H4 (cell line): ENCODE measurements around the gene C19orf53. TPM values are rescaled to one million over a fixed set of nuclear protein-coding genes. Genes with fewer than 3 reads are reported as not detected.
"Not testable (repeated sequence)": the region's sequence is repeated elsewhere in the genome, so short reads cannot be mapped to it uniquely, and the experiment has no call there.

ENCODE experiments used
- DNase-seq: peaks from one replicate; pipeline ENCODE4 v3.0.0-alpha.2; 2015; ENCODE audit warnings: low spot score
- total RNA-seq: library from RNA; depleted of rRNA; stranded (reverse); fragments of >200 nt; shearing (Covaris generic); gene quantifications from 2 replicates; pipeline ENCODE4 v1.2.3, GENCODE V29; 2014; rRNA removed

Gene C19orf53
- total RNA-seq, result 306 and 385 TPM in 2 replicates

DNA sequence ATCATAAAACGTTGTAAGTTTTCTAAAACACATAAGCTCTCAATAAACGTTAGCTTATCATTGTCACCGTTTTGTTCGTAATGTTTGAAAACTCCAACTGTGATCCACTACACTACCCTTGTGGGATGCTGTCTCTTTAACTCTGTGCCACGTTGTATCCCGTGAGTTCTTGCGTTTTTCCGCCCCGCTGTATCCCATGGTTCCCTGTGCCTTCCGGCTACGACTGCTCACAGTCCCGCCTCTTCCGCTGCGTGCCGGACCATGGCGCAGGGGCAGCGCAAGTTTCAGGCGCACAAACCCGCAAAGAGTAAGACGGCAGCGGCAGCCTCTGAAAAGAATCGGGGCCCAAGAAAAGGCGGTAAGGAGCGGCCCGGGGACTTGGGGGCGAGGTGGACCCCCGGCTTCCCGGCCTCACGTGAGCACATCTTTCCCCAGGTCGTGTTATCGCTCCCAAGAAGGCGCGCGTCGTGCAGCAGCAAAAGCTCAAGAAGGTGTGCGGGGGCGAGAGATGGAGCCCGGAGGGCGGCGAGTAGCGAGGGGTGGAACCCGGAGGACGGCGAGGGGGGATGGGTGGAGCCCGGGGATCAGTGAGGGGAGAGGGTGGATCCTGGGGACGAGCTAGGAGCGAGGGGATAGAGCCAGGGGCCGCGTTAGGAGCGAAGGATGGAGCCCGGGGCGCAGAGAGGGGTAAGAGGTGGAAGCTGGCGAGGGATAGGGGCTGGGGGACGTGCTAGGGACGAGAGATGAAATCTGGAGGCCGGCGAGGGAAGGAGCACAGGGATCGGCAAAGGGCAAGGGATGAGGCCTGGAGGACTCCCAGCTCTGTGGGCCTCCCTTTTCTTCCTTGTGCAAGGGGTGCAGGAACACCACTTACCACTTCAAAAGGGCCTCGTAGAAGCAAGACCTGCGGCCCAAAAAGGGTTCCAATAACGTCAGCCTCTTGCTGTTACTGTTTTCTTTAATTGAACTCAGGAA, at the start of gene C19orf53:
TSS of gene C19orf53 (plus strand) at position 240 of the 975 bp plus-strand sequence. CDS start at position 262, 22 bp downstream.
- DNase-seq, result peak; percentile 93

DNA sequence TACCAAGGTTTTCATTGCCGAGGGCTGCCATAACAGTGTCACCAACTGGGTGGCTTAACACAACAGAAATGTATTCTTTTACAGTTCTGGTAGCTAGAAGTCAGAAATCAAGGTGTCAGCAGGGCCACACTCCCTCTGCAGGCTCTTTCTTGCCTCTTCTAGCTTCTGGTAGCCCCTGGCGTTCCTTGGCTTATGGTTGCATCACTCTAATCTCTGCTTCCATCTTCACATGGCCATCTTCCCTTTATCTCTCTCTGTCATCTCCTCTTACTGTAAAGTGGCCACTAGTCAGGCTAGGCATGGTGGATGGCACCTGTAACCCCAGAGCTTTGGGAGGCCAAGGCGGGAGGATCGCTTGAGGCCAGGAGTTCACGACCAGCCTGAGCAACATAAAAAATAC, 47.9 kb upstream of the C19orf53 start:
- DNase-seq, result no peak

GRCh38 chr19:13727798-13728197, 46.5 kb upstream of the C19orf53 start:
- DNase-seq, result no peak

DNA sequence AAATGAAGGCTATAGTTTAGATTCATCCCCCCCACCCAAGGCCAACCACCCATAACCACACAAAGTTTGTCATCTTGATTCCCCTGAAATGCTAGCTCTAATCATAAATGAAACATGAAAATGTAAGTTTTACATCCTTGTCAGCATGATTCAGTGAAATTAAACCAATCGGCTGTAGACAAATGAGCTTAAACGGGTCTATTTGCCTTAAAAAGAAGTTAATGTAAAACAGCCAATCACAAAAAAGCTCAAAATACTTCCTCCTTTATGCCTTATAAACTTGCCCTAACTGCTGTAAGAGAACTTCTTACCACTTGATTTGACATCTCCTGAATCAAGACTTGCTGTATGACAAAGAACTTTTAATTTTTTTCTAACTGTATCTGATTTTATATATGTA, 44.4 kb upstream of the C19orf53 start:
- no peak for DNase-seq

DNA sequence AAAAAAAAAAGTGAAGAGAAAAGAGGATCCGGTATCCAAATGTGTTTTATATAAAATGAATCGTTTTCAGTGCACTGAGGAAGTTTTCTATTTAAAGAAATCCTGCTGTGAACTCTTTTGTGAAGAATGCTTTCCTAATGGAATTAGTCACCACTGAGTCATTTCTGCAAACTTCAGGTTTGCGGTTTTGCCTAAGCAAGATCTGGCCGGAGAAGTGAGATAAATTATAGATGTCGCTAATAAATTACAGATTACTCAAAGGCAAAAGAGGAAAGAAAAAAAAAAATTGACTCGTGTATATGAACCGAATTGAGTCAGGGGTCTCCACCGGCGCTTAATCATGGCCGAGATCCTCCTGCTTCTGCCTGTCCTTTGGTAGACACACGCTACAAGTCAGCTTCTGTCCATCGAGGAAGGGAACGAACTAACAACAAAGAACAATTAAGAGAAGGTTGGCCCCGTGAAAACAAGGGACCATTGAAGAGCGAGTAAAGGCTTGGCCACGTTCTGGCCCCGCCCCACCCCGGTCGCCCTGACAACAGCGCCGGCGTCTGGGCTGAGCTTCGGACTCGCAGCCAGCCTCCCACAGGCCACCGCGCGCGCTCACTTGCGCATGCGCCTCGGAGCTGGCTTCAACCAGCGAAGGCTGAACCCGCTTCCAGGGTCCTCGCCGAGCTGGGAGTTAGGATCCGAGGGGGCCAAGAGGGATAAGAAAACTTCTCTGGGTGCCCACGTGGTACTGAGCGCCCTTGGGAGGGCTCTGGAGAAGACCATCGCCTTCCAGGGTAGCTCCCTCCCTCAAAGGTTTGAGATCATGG, 42.9 kb upstream of the C19orf53 start:
- DNase-seq, result peak; percentile 97

DNA sequence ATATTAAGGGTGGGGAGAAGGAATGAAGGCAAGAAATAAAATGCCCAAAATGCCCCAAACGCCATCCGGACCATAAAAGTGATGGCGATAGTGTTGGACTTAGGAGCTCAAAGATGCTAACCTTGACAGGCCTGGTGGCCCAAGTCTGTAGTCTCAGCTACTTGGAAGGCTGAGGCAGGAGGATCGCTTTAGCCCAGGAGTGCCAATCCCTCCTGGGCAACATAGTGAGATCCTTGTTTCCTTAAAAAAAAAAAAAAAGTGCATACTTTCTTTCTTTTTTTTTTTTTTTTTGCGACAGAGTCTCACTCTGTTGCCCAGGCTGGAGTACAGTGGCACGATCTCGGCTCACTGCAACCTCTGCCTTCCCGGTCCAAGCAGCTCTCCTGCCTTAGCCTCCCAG, 41.9 kb upstream of the C19orf53 start:
- DNase-seq, result no peak

DNA sequence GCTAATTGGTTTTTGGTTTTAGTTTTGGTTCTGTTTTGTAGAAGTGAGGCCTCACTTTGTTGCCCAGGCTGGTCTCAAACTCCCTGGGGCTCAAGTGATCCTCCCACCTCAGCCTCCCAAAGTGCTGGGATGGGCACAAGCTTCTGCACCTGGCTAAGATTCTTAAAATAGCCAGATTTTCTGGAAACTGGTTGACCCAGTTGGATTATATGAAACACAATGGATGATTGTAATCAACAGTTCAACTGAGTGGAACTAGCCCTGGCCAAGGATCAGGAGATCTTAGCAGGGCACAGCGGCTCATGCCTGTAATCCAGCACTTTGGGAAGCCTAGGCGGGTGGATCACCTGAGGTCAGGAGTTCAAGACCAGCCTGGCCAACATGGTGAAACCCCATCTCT, 39.5 kb upstream of the C19orf53 start:
- no peak for DNase-seq

DNA sequence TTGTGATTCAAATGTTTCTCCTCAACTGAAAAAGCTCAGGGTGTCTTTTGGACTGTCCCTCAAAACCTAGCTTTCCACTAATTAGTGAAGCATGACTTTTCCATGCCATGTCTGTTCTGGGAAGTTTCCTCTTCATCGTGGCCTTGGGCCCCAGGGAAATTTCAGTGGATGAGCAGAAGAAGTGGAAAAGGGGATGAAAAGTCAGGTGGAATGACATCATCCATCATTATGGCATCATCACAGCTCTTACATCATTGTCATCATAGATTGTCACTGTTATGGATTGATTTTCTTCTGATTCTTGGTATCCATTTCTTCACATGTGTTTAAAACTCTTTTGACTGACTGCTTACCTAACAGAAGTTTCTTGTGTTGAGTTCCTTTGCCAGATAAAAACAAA, 36.2 kb upstream of the C19orf53 start:
- DNase-seq, result no peak

GRCh38 chr19:13741893-13742292, 32.4 kb upstream of the C19orf53 start:
- no peak for DNase-seq

GRCh38 chr19:13742756-13743155, 31.5 kb upstream of the C19orf53 start:
- DNase-seq, result no peak

DNA sequence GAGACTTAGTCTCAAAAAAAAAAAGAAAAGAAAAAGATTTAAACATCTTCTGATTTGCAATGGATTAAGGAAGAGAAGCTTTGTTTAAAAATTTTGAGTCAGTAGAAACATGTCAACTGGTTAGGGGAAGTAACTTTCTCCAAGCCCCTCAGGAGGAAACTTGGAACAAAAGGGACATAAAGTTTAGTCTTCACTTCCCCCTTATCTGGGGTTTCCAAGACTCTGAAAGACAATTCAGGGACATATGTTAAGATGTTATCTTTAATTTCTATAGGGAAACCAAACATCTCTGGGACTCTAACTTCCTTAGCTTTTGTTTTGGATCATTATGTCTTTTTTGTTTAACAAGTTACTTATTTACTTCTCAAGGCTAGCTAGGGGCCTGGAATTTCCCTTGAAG, 30.1 kb upstream of the C19orf53 start:
- no peak for DNase-seq

DNA sequence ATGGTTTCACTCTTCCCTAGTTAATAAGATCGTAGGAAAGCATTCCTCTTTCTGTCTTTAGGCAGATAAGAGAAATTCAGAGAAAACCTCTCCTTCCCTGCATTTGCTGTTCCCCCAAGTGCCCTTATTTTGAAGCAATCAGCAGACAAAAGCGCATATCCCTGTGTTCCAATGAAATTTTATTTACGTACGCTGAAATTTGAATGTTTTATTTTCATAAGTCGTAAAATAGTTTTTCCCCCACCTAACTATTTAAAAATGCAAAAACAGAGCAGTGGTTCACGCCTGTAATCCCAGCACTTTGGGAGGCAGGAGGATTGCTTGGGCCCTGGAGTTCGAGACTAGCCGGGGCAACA, 27.2 kb upstream of the C19orf53 start:
- no peak for DNase-seq

GRCh38 chr19:13748169-13748828, 26.0 kb upstream of the C19orf53 start:
- DNase-seq, result peak; percentile 44

DNA sequence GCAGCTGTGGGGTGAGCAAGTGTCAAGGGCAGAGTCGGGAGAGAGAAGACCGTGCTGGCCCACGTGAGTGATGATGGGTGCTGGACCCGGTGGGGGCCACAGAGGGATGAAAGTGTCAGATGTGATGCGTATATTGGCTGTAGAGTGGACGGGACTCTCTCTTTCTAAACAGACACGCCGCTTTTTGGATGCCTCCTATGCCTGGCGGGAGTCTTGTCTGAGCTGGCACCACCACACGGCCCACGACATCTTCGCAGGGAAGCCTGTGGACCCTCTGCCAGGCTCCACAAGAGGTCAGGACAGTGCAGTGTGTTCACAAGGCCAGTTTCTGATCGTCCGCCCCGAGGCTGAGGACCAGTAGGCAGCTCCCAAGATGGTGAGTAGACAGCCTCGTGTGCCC, 22.8 kb upstream of the C19orf53 start:
- DNase-seq, result no peak

DNA sequence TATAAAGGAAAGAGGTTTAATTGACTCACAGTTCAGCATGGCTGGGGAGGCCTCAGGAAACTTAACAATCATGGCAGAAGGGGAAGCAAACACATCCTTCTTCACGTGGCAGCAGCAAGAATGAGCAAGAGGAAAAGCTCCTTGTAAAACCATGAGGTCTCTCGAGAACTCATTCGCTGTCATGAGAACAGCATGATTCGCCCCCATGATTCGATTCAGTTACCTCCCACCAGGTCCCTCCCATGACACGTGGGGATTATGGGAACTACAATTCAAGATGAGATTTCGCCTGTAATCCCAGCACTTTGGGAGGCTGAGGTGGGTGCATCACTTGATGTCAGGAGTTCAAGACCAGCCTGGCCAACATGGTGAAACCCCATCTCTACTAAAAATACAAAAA, 20.6 kb upstream of the C19orf53 start:
- DNase-seq, result not testable (repeated sequence)

GRCh38 chr19:13756210-13756609, 18.0 kb upstream of the C19orf53 start:
- DNase-seq, result no peak

DNA sequence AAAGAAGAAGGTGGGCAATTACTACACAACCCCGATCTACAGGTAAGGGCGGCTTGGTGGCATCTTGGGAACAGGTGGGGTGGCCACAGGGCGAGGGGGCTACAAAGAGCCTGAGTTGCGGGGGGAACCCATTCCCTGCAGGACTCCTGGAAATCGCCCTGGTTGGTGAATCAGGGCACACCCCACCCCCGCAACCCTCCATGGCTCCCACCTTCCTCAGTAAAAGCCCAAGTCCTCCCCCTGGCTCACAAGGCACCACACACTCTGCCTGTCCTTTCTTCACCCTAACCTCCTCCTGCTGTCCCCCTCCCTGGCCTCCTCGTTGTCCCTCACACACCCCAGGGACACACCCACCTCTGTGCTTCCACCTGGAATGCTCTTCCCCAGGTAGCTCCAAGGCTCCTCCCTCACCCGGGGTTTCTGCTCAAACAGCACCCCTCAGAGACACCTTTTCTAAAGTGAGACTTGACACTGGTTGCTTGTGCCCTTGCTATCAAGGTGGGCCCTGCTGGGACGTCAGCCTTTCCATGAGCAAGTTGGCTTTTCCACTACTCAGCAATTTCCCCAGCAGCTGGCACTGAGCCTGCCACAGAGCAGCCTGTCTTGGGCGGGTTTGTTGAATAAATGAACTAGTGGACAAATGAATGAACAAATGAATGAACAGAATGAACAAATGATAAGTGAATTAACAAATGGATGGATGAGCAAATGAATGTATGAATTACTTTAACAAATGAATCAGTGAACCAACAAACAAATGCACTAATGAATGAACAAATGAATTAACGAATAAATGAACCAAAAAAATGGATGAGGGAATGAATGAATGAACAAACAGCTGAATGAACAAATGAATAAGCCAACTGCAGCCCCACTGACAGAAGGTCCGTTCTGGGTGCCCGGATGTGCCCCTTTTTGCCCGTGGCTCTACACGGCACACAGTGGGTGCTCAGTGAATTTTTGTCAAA, 16.2 kb upstream of the C19orf53 start:
- no peak for DNase-seq

- no peak for DNase-seq
Observed at GRCh38 chr19:13758795-13759194, 15.5 kb upstream of the C19orf53 start.

- no peak for DNase-seq
Observed at GRCh38 chr19:13761423-13761822, 12.8 kb upstream of the C19orf53 start.

- no peak for DNase-seq
Observed at GRCh38 chr19:13762635-13763235, 11.5 kb upstream of the C19orf53 start.

- no peak for DNase-seq
Observed at GRCh38 chr19:13763265-13763664, 11.0 kb upstream of the C19orf53 start.
